HCT116 (cell line): ENCODE data around the gene GRIPAP1. TPM values are rescaled to one million over a fixed set of nuclear protein-coding genes. Genes with fewer than 3 reads are reported as not detected.

Experiments
- ATAC-seq: fragments of 200-7000 bp; cut with Tn5 transposase; 2 replicates; pipeline ENCODE4 v1.9.1; 2020; ENCODE audit warnings: mild to moderate bottlenecking, moderate library complexity
- BruUV-seq: library from RNA; stranded (reverse); fragments of 400-500 nt; replicated peaks from 2 replicates; lab custom pipeline; 2021; lab: Mats Ljungman, UMichigan
- CTCF ChIA-PET: fragments of 300-600 bp; sonication (Branson Sonifier 250); formaldehyde crosslinking; loops from one replicate; lab custom pipeline; 2021; ENCODE audit warnings: antibody characterized with exemption; lab: Charles Lee
- POLR2A ChIA-PET: fragments of 300-600, 350-600 bp; sonication (Branson Sonifier 250); formaldehyde crosslinking; loops from one replicate; lab custom pipeline; 2021; ENCODE audit warnings: antibody characterized with exemption; lab: Charles Lee
- RAD21 ChIA-PET, 2 experiments: fragments of 300-600 bp; sonication (Branson Sonifier 250); formaldehyde crosslinking; loops; one replicate each; lab custom pipeline; 2023; ENCODE audit warnings: low total read pairs in 2 of 2; ENCODE audit not compliant: uncharacterized antibody in 2 of 2, unreplicated experiment in 2 of 2, low non-redundant PET in 1 of 2; lab: Charles Lee
- DNase-seq: peaks from one replicate; pipeline ENCODE4 v3.0.0-alpha.2; 2010; ENCODE audit warnings: low read depth, low spot score
- H2AFZ ChIP-seq: fragments of 200-600 bp; shearing (Covaris generic), sonication (generic); 2 replicates; pipeline ENCODE4 v1.6.1; 2017; ENCODE audit warnings: low read depth, mixed run types, mixed read lengths, antibody characterized with exemption, low read length; ENCODE audit not compliant: poor library complexity, severe bottlenecking
- H3K27ac ChIP-seq: 2 replicates; pipeline ENCODE4 v1.5.1; 2012; ENCODE audit warnings: low read depth, low read length
- H3K27me3 ChIP-seq: fragments of 200-600 bp; sonication (generic); 2 replicates; pipeline ENCODE4 v1.6.1; 2016; ENCODE audit warnings: mixed run types, low read length, mixed read lengths; ENCODE audit not compliant: insufficient read depth
- H3K36me3 ChIP-seq, 2 experiments: fragments of 200-500 bp in 1 of 2; fragments of 200-600 bp in 1 of 2; sonication (Bioruptor generic) in 1 of 2; sonication (generic) in 1 of 2; 2 replicates each; pipeline versions ENCODE4 v1.5.1 to v1.6.1; 2014 to 2016; ENCODE audit warnings: low read length in 2 of 2, inconsistent platforms in 1 of 2, mixed read lengths in 1 of 2, mixed run types in 1 of 2; ENCODE audit not compliant: insufficient read depth in 2 of 2, control insufficient read depth in 1 of 2
- H3K4me1 ChIP-seq, 2 experiments: fragments of 200-600 bp in 1 of 2; sonication (generic) in 1 of 2; 2 replicates each; pipeline versions ENCODE4 v1.5.1 to v1.6.1; 2012 to 2017; ENCODE audit warnings: low read length in 2 of 2, inconsistent platforms in 1 of 2, mild to moderate bottlenecking in 1 of 2, mixed read lengths in 1 of 2, mixed run types in 1 of 2, moderate library complexity in 1 of 2; ENCODE audit not compliant: insufficient read depth in 2 of 2, control insufficient read depth in 1 of 2
- H3K4me2 ChIP-seq: fragments of 200-600 bp; sonication (generic); 2 replicates; pipeline ENCODE4 v1.6.1; 2017; ENCODE audit warnings: mixed run types, low read length, mixed read lengths
- H3K4me3 ChIP-seq, 2 experiments: fragments of 200-600 bp in 1 of 2; sonication (generic) in 1 of 2; replicated peaks in 1 of 2; 2 replicates each; pipeline ENCODE4 v1.5.1; 2011 to 2016; ENCODE audit warnings: low read length in 2 of 2, control low read depth in 1 of 2, low read depth in 1 of 2, mild to moderate bottlenecking in 1 of 2, mixed read lengths in 1 of 2, mixed run types in 1 of 2
- H3K79me2 ChIP-seq: fragments of 200-600 bp; sonication (generic); 2 replicates; pipeline ENCODE4 v1.6.1; 2017; ENCODE audit warnings: mild to moderate bottlenecking, mixed run types, low read length, moderate library complexity, mixed read lengths; ENCODE audit not compliant: insufficient read depth
- H3K9ac ChIP-seq: fragments of 200-600 bp; sonication (generic); 2 replicates; pipeline ENCODE4 v1.6.1; 2016; ENCODE audit warnings: low read length, mixed read lengths
- H3K9me2 ChIP-seq: fragments of 200-600 bp; sonication (generic), shearing (Covaris generic); 2 replicates; pipeline ENCODE4 v1.6.1; 2017; ENCODE audit warnings: mixed run types, mild to moderate bottlenecking, moderate library complexity; ENCODE audit not compliant: insufficient read depth
- H3K9me3 ChIP-seq, 2 experiments: fragments of 200-500 bp in 1 of 2; fragments of 200-600 bp in 1 of 2; sonication (Bioruptor generic) in 1 of 2; sonication (generic) in 1 of 2; 2 replicates each; pipeline ENCODE4 v1.6.1; 2014 to 2017; ENCODE audit warnings: low read length in 2 of 2, mixed read lengths in 2 of 2, inconsistent platforms in 1 of 2, low read depth in 1 of 2, mild to moderate bottlenecking in 1 of 2, mixed run types in 1 of 2, moderate library complexity in 1 of 2; ENCODE audit not compliant: control insufficient read depth in 1 of 2, insufficient read depth in 1 of 2
- H4K20me1 ChIP-seq: fragments of 200-600 bp; sonication (generic), shearing (Covaris generic); 2 replicates; pipeline ENCODE4 v1.6.1; 2017; ENCODE audit warnings: mixed run types, mild to moderate bottlenecking, moderate library complexity; ENCODE audit not compliant: insufficient read depth
- EZH2 ChIP-seq: fragments of 200-600 bp; sonication (generic); IDR thresholded peaks from 2 replicates; pipeline ENCODE4 v1.6.1; 2017; ENCODE audit warnings: antibody characterized with exemption, mixed run types
- FOSL1 ChIP-seq: IDR thresholded peaks from 2 replicates; pipeline ENCODE4 v1.6.1; 2012; ENCODE audit warnings: low read depth
- RAD21 ChIP-seq: IDR thresholded peaks from 2 replicates; pipeline ENCODE4 v1.6.1; 2012; ENCODE audit warnings: low read depth, mild to moderate bottlenecking
- REST ChIP-seq: IDR thresholded peaks from 2 replicates; pipeline ENCODE4 v1.6.1; 2012; ENCODE audit warnings: low read depth
- intact Hi-C: fragments of 100-400 bp; cut with micrococcal nuclease; formaldehyde crosslinking; loops from 2 replicates; pipeline ENCODE4 v1.10.0; 2022
- total RNA-seq: library from RNA; stranded (reverse); gene quantifications from one replicate; pipeline ENCODE4 v1.2.1, GENCODE V29; 2021; ENCODE audit not compliant: unreplicated experiment

The GRIPAP1 gene
- total RNA-seq, 1 experiment from 2014 or later: 39.4 TPM

GRCh38 chrX:48971249-48972219, 30.5 kb downstream of the GRIPAP1 start, which contains the start of gene KCND1:
Gene KCND1 (minus strand): TSS chrX:48971844. CDS start chrX:48970271, 1,573 bp downstream.
- H3K9me2 ChIP-seq: no peaks in the 10 kb centered on the region
- no peak for TF ChIP-seq REST
- TF ChIP-seq RAD21: no peak
- TF ChIP-seq FOSL1: no peak
- no peak for TF ChIP-seq EZH2
- ChIA-PET POLR2A (no interaction called here), CTCF (no interaction called here), RAD21 (no interaction called here)
- H3K9ac ChIP-seq: no peak within 1 kb of the TSS
- H2AFZ ChIP-seq: no peak within 1 kb of the TSS
- no peak within 1 kb of the TSS for H3K4me3 ChIP-seq
- BruUV-seq: no TSS peak
- intact Hi-C loops: loop anchor here (2.0 kb wide), 1 partner anchor 59 kb away; no protein-coding TSS in a partner anchor
- H3K4me1 ChIP-seq: peaks cover 0 to 5% of the 10 kb centered on the region in 2 experiments; a peak in 1 of 4 replicates
- H4K20me1 ChIP-seq: no peaks in the 10 kb centered on the region
- no peak within 1 kb of the TSS for H3K4me2 ChIP-seq
- H3K36me3 ChIP-seq: no peaks in the 10 kb centered on the region
- no peaks in the 10 kb centered on the region for H3K79me2 ChIP-seq
- peak; percentile 21; the same call in 1 of the 2 replicates for ATAC-seq
- DNase-seq: no peak
- no peaks in the 10 kb centered on the region for H3K9me3 ChIP-seq
- no peaks in the 10 kb centered on the region for H3K27me3 ChIP-seq
- no peak within 1 kb of the TSS for H3K27ac ChIP-seq
